Measurements from ENCODE around the gene TNS1.

TNS1 gene

DNA sequence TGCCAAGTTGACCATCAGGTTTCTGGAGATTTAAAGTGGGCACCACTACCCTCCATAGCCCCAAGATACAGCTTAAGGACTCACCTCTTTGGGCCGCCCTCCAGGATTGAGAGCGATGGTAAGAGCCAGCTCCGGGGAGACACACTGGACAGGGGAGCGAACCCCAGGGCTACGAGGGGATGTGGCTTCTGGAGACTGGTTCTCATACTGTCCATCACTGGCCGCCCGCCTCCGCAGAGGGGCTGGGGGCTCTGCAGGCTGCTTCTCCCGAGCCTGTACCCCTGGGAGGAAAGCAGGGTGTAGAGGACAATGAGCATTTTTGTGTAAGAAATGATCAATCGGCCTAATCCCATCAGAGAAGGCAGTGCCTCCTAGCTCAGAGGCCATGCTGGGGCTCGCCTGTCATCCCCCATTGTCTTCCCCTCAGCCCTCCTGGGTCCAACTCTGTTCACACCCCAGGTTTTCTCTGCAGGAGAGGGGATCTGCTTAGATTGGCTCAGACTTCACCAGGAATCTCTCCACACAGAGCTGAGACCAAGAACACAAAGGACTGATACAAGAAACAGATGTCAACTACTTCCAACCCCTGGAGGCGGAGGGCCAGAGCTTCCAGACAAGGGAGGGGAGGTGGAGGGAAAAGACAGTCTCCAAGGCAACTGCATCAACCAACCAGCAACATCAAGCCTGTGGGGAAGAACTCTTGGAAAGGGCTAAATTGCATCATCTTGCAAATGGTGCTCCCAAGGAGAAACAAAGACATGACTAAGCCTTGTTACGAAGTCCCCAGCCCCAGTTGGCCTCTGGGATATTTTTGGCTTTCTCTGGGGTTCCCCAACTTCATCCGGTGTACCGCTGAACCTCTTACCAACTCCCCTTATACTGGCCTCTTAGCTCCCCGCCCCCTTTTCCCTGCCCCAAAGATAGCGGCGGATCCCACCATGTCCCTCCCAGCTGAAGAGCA is 166.6 kb downstream of the TNS1 start:
- no peak for DNase-seq (ENCODE audit: low read depth in 2 of 3, low spot score in 2 of 3)

- DNase-seq (ENCODE audit: low read depth in 2 of 3, low spot score in 2 of 3), result no peak
These were observed 167.9 kb downstream of the TNS1 start for GRCh38 chr2:217834744-217835513.

GRCh38 chr2:217834057-217834620 is 168.7 kb downstream of the TNS1 start:
- no peak for DNase-seq (ENCODE audit: low read depth in 2 of 3, low spot score in 2 of 3)

DNA sequence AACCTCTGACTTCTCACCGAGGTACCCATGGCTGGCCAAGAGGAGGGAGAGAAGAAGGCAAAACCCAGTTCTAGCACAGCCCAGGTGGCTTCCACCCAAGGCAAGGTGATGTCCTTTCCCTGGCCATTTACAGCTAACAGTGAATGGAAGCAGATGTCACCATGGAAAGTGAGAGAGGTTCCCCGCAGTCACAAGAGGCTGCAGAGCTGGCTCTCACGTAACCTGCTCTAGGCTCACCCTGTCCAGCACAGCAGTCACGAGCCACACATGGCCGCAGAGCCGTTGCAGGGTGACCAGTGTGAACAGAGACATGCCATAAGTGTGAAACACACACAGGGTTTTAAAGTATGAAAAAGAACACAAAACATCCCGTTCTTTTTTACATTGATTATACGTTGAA is 169.4 kb downstream of the TNS1 start:
- DNase-seq (ENCODE audit: low read depth in 2 of 3, low spot score in 2 of 3), result no peak

DNA sequence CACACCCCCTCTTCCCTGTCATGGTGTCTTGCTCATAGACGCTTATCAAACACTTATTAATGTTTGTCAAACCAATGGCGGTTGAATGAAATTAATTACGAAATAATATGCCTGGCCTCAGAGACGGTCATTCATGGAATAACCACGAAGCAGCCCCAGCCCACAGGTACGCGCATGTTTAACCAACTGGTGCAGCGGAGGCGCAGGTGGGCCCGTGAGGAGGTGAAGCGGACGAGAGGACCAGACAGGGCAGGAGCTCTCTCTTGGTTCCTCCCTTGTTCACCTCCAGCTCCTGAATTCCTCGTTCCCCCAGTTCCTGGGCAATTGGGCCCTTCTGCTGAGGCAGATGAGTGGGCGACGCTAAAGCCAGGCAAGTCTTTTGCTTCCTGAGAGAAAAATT is 169.8 kb downstream of the TNS1 start:
- DNase-seq (ENCODE audit: low read depth in 2 of 3, low spot score in 2 of 3), result no peak

- DNase-seq (ENCODE audit: low read depth in 2 of 3, low spot score in 2 of 3), result no peak
These were observed 170.7 kb downstream of the TNS1 start for GRCh38 chr2:217832115-217832514.

DNA sequence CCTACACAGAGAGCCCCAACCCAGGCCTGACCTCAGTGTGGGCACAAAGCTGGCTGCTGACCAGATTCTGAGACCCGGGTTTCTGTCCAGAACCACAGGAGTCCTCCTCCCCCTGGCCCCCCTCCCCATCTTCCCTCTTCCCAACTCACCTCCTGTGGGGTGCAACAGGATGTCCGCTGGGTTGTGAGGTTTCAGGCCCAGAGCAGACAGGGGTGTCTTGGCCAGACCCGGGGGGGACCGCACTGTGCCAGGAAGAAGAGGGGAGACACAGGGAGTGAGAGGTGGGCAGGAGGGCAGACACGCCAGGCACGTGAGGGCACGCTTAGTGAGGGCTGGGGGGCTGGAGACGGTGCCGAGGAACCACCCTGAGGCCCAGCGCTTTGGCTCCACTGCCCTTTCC is 171.5 kb downstream of the TNS1 start:
- DNase-seq (ENCODE audit: low read depth in 2 of 3, low spot score in 2 of 3), result no peak

DNA sequence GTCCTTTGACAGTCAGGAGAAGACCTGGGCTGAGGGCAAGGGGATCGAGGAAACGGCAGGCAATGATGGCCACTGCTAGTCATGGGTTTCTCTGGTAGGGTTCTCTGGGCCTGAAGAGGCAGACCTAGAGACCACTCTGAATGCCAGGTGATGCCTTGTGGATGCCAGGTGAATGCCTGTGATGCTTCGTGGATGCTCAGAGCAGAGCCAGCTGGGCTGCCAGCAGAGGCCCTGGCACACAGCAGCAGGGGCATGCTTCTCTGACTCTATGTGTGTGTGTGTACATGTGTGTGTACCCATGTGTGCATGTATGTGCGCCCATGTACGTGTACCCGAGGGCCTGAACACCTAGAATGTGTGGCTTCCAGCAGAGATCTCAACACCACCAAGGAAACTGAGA is 172.0 kb downstream of the TNS1 start:
- DNase-seq (ENCODE audit: low read depth in 2 of 3, low spot score in 2 of 3), result no peak

DNA sequence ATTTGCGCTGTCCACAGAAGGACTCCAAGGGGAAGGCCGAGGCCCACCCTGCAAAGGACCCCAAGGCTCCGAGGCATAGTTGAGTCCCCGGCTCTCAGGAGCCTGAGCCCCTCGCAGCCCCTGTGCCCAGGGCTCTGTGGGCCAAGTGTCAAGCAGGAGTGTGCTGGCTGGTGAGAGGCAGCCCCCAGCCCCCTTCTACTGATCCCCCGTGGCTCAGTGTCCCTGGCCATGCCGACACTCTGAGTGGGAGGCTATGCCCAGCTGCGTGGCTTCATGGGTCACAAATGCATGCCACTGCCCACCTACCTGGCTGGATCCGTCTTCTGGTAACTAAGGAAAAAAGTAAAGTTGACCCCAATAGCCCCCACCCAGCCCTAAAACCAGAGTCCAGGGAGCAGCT is 172.7 kb downstream of the TNS1 start:
- DNase-seq (ENCODE audit: low read depth in 2 of 3, low spot score in 2 of 3), result no peak

- DNase-seq (ENCODE audit: low read depth in 2 of 3, low spot score in 2 of 3), result no peak
These were observed 173.4 kb downstream of the TNS1 start for GRCh38 chr2:217829420-217829819.

GRCh38 chr2:217828336-217828735 is 174.5 kb downstream of the TNS1 start:
- no peak for DNase-seq (ENCODE audit: low read depth in 2 of 3, low spot score in 2 of 3)

GRCh38 chr2:217827430-217828201 is 175.2 kb downstream of the TNS1 start:
- no peak for DNase-seq (ENCODE audit: low read depth in 2 of 3, low spot score in 2 of 3)

DNA sequence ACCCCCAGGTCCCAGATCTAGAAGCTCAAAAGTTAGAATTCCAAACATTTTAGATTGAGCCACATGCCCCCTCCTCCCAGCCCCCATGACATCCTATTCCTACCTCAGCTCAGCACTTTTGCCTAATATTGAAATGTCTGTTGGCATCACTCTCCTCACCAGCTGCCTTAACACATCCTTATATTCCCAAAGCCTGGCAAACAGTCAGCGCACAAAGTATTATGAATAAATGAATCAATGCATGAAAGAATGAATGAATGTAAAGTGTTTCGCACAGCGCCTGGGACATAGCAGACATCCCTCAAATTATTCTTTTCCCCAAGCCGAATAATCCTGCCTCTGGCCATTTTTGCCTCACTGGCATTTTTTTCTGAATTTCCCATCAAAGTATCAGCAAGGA is 175.8 kb downstream of the TNS1 start:
- DNase-seq (ENCODE audit: low read depth in 2 of 3, low spot score in 2 of 3), result no peak

DNA sequence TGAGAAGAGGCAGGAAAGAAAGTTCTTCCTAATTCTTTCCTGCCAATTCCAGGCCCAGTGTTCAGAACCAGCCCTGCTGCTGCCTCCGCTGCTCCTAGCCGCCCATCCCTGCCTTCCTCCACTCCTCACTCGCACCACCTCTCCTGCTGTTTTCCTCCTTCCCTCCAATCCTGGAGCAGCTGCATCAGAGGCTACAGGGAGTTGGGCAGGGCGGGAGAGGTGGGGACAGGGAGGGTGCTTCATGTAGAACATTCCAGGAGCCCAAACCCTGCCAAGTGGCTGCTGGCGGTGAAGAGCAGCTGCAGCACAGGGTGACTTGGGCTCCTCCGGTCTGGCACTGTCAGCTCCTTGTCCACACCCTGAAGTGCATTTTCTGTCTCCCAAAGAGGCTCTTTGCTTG is 176.3 kb downstream of the TNS1 start:
- DNase-seq (ENCODE audit: low read depth in 2 of 3, low spot score in 2 of 3), result no peak

DNA sequence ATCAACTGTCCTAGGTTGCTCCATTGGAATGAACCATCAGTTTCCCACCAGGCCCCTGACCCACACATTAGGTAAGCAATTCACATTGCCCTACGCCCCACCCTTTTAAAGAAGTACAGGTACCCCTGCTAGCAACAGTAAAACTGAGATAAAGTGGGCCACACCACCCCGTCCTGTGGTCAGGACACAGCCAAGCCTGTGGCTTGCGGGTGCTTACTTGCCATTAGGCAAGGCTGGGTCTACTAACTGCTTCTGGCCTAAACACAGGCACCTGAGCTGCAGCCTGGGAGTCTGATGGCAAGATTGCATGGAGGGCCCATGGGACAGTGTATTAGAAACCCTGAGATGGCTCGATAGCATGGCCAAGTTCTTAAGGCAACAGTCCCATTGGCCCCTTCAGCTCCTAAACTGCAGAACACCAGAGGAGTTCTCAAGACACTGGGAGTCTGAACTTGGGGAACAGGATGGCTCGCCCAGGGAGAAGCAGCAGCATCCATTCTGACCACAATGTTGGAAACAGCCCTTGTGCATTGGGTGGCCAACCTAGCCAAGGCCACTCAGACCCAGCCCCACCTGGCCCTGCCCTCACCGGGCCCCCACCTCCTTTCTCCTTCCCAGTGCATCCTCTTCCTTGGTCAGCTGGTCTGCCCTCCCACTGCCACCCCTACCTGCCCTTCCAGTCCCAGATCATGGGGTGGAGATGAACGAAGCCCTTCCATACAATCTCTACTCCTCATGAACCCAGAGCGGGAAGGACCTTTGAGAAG is 177.1 kb downstream of the TNS1 start:
- no peak for DNase-seq (ENCODE audit: low read depth in 2 of 3, low spot score in 2 of 3)

- no peak for DNase-seq (ENCODE audit: low read depth in 2 of 3, low spot score in 2 of 3)
These were observed 178.6 kb downstream of the TNS1 start for GRCh38 chr2:217824223-217824622.

DNA sequence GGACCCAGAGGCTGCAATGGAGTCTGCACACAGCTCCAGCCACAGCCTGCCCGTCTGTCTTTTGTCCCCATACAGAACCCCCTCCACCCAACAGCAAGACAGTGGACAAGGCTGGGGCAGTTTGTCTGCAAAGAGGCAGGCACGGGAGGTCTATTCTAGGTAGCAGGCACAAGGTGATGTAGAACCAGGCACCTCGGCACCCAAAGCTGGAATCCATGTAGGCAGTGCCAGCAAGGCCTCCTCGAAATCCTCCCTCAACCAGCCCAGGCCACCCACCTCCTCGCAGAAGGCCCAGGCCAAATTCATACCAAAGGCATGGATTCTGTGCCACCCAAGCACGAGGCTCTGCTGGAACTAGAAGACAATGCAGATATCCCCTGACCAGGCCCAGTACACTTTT is 179.2 kb downstream of the TNS1 start:
- DNase-seq (ENCODE audit: low read depth in 2 of 3, low spot score in 2 of 3), result no peak

GRCh38 chr2:217822296-217823252 is 180.2 kb downstream of the TNS1 start:
- no peak for DNase-seq (ENCODE audit: low read depth in 2 of 3, low spot score in 2 of 3)

DNA sequence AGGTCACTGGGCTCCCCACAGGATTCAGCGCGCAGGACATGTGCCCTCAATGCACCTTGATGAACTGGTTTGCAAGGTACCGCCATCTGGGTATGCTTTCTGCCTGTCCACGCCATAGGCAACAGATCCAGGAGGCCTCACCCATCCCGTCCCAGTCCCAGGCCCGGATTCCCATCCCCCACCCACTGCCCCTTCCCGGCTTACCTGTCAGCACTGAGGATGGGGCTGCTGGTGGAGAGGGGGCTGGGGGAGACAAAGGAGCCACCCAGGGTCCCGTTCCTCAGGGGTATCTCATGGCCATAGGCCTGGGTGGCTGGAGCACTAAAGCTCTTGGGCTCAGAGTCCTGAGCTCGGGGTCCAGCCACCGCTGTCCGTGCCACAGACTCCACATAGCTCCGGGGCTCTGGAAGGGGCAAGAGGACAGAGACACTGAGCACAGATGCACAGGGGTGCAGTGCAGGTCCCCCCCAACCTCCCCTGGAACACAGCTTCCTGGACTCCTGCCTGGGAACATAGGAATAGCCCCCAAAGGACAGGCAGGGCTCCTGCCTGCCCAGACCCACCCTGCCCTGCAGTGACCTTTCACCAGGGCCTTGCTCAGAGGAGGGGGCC is 181.2 kb downstream of the TNS1 start:
- no peak for DNase-seq (ENCODE audit: low read depth in 2 of 3, low spot score in 2 of 3)

Data from activated CD8-positive, alpha-beta memory T cell treated with anti-CD3 and anti-CD28 coated beads for 48 hours (primary cell).